Naive thymus-derived CD4-positive, alpha-beta T cell (primary cell): ENCODE measurements around the gene ECHDC1. TPM values are rescaled to one million over a fixed set of nuclear protein-coding genes. Genes with fewer than 3 reads are reported as not detected.

Experiments used
- ATAC-seq: fragments of 150-1000 bp; cut with Tn5 transposase; 2 replicates; pipeline ENCODE4 v1.10.0; 2021; ENCODE audit warnings: mild to moderate bottlenecking, moderate library complexity
- CTCF ChIA-PET: fragments of 350-600 bp; sonication (Branson Sonifier 250); formaldehyde crosslinking; loops from one replicate; lab custom pipeline; 2021; ENCODE audit warnings: antibody characterized with exemption; lab: Charles Lee
- POLR2A ChIA-PET: fragments of 350-600 bp; sonication (Branson Sonifier 250); formaldehyde crosslinking; loops from one replicate; lab custom pipeline; 2021; ENCODE audit warnings: antibody characterized with exemption, inconsistent platforms; lab: Charles Lee
- DNase-seq, 9 donors: peaks; one replicate each; pipeline versions ENCODE4 v3.0.0 to v3.0.0-alpha.2; 2020 to 2022; ENCODE audit warnings: mixed read lengths in 1 of 9
- H3K27ac ChIP-seq: one replicate; pipeline ENCODE4 v1.7.0; 2013; ENCODE audit warnings: mild to moderate bottlenecking, low read depth, low read length, moderate library complexity
- H3K27me3 ChIP-seq, 2 donors: one replicate each; pipeline ENCODE4 v1.7.0; 2013; ENCODE audit warnings: low read length in 2 of 2, mild to moderate bottlenecking in 2 of 2, moderate library complexity in 2 of 2; ENCODE audit not compliant: control insufficient read depth in 2 of 2, insufficient read depth in 2 of 2
- H3K36me3 ChIP-seq, 3 experiments: 1 replicate in 2 of 3; 2 replicates in 1 of 3; pipeline ENCODE4 v1.7.0; 2013; ENCODE audit warnings: low read length in 3 of 3, mild to moderate bottlenecking in 3 of 3, moderate library complexity in 1 of 3; ENCODE audit not compliant: insufficient read depth in 3 of 3, control insufficient read depth in 2 of 3
- H3K4me1 ChIP-seq, 2 donors: one replicate each; pipeline ENCODE4 v1.7.0; 2013; ENCODE audit warnings: low read length in 2 of 2, mild to moderate bottlenecking in 2 of 2, moderate library complexity in 1 of 2; ENCODE audit not compliant: control insufficient read depth in 2 of 2, insufficient read depth in 2 of 2
- H3K4me3 ChIP-seq: 2 replicates; pipeline ENCODE4 v1.7.0; 2013; ENCODE audit warnings: mild to moderate bottlenecking, low read length
- H3K9me3 ChIP-seq, 3 experiments: 1 replicate in 2 of 3; 2 replicates in 1 of 3; pipeline ENCODE4 v1.7.0; 2013; ENCODE audit warnings: low read length in 3 of 3; ENCODE audit not compliant: control insufficient read depth in 2 of 3
- H3K27ac Mint-ChIP-seq, 9 donors: one replicate each; pipeline ENCODE4 v1.8.0; 2020 to 2022; ENCODE audit warnings: mixed read lengths in 9 of 9, mild to moderate bottlenecking in 8 of 9, moderate library complexity in 5 of 9, inconsistent platforms in 2 of 9
- H3K27me3 Mint-ChIP-seq, 5 donors: one replicate each; pipeline ENCODE4 v1.8.0; 2021 to 2022; ENCODE audit warnings: mixed read lengths in 5 of 5, mild to moderate bottlenecking in 1 of 5
- H3K36me3 Mint-ChIP-seq, 5 donors: one replicate each; pipeline ENCODE4 v1.8.0; 2020 to 2022; ENCODE audit warnings: mixed read lengths in 5 of 5, mild to moderate bottlenecking in 3 of 5, inconsistent platforms in 1 of 5
- H3K4me1 Mint-ChIP-seq, 7 donors: one replicate each; pipeline ENCODE4 v1.8.0; 2020 to 2022; ENCODE audit warnings: mixed read lengths in 7 of 7, mild to moderate bottlenecking in 3 of 7, inconsistent platforms in 1 of 7
- H3K4me3 Mint-ChIP-seq, 10 donors: one replicate each; pipeline ENCODE4 v1.8.0; 2020 to 2022; ENCODE audit warnings: mild to moderate bottlenecking in 10 of 10, mixed read lengths in 10 of 10, moderate library complexity in 6 of 10, inconsistent platforms in 2 of 10
- H3K9me3 Mint-ChIP-seq, 11 donors: one replicate each; pipeline ENCODE4 v1.8.0; 2020 to 2022; ENCODE audit warnings: mixed read lengths in 11 of 11, mild to moderate bottlenecking in 4 of 11, inconsistent platforms in 1 of 11, moderate library complexity in 1 of 11
- intact Hi-C, 2 donors: fragments of 100-400 bp; cut with micrococcal nuclease; formaldehyde crosslinking; loops; one replicate each; pipeline ENCODE4 v1.15.1; 2023
- polyA plus RNA-seq, 2 donors: library from polyadenylated mRNA; unstranded; fragments of 300-500 nt; fragmentation: Illumina TruSeq; gene quantifications; one replicate each; pipeline ENCODE4 v1.2.3, GENCODE V29; 2021
- total RNA-seq, 6 experiments: library from RNA in 5 of 6; stranded (reverse) in 5 of 6; gene quantifications; 1 replicate in 5 of 6; 2 replicates in 1 of 6; pipeline ENCODE4 v1.2.3 and lab custom pipeline; 2021 to 2026

Gene ECHDC1
- total and polyA plus RNA-seq, 7 experiments from 2014 or later, result 18.1 to 77.0 (median 40.3) TPM

GRCh38 chr6:127279815-127280214, 63.6 kb downstream of the ECHDC1 start:
- CTCF ChIA-PET, result interaction anchor here (1.0 kb wide), 1 partner anchor 13 kb away, joined by 3 read pairs; the partner anchor contains the start of gene RNF146
- no peaks in the 10 kb centered on the region for H3K27me3 Mint-ChIP-seq
- H3K4me1 Mint-ChIP-seq, result peaks cover 0 to 25% (median 14%) of the 10 kb centered on the region in 7 donors
- no peak for ATAC-seq
- H3K9me3 ChIP-seq, result no peaks in the 10 kb centered on the region
- no peaks in the 10 kb centered on the region for H3K27me3 ChIP-seq
- peaks cover 0 to 28% (median 22%) of the 10 kb centered on the region in 5 donors for H3K36me3 Mint-ChIP-seq
- no peak for DNase-seq
- no peaks in the 10 kb centered on the region for H3K9me3 Mint-ChIP-seq
- H3K4me3 Mint-ChIP-seq, result no peak overlapping the region
- H3K4me1 ChIP-seq, result no peaks in the 10 kb centered on the region
- peak overlapping the region in 6 of 9 donors; percentile 16 to 72 (median 46) for H3K27ac Mint-ChIP-seq
- POLR2A ChIA-PET, result interaction anchor here (0.7 kb wide), 1 partner anchor 14 kb away, joined by 3 read pairs; the partner anchor contains the start of gene RNF146
- intact Hi-C loops, result loop anchor here in 1 of 2 donors (1.0 kb wide), 1 partner anchor 8 kb away; no protein-coding TSS in a partner anchor
- H3K27ac ChIP-seq, result no peak overlapping the region
- no peak overlapping the region for H3K4me3 ChIP-seq
- H3K36me3 ChIP-seq, result peaks cover 0 to 5% (median 0%) of the 10 kb centered on the region in 3 experiments

- POLR2A ChIA-PET, result interaction anchor here (0.6 to 1.6 kb wide), 2 partner anchors 12 to 66 kb away, joined by 3 read pairs; no protein-coding TSS in a partner anchor
- H3K36me3 ChIP-seq, result peaks cover 0 to 5% (median 0%) of the 10 kb centered on the region in 3 experiments
- no peaks in the 10 kb centered on the region for H3K4me1 ChIP-seq
These were observed 65.2 kb downstream of the ECHDC1 start for GRCh38 chr6:127277878-127278843.

GRCh38 chr6:127276331-127276730, 67.1 kb downstream of the ECHDC1 start:
- no peak for DNase-seq
- Mint-ChIP-seq H3K4me1 (peaks cover 0 to 41% (median 35%) of the 10 kb centered on the region in 7 donors), H3K9me3 (no peaks in the 10 kb centered on the region), H3K27me3 (no peaks in the 10 kb centered on the region), H3K4me3 (no peak overlapping the region), H3K27ac (no peak overlapping the region), H3K36me3 (peaks cover 0 to 10% (median 2%) of the 10 kb centered on the region in 5 donors)
- CTCF ChIA-PET, result interaction anchor here (1.2 to 1.5 kb wide), 3 partner anchors 10 to 24 kb away, joined by 3 to 6 read pairs (median 3); partner anchors contain the start of gene RNF146
- Histone ChIP-seq H3K27me3 (no peaks in the 10 kb centered on the region), H3K36me3 (no peaks in the 10 kb centered on the region), H3K9me3 (no peaks in the 10 kb centered on the region), H3K4me3 (no peak overlapping the region), H3K4me1 (no peaks in the 10 kb centered on the region), H3K27ac (no peak overlapping the region)
- POLR2A ChIA-PET, result interaction anchor here (1.3 to 1.6 kb wide), 2 partner anchors 10 to 13 kb away, joined by 3 to 5 read pairs; partner anchors contain the start of gene RNF146
- no peak for ATAC-seq
- intact Hi-C loops, result loop anchor here in 1 of 2 donors (1.0 kb wide), 1 partner anchor 9 kb away; no protein-coding TSS in a partner anchor

More at GRCh38 chr6:127277878-127278843, 65.2 kb downstream of the ECHDC1 start:
- H3K27me3 ChIP-seq, result no peaks in the 10 kb centered on the region
- H3K9me3 ChIP-seq, result no peaks in the 10 kb centered on the region
- H3K4me3 ChIP-seq, result no peak overlapping the region
- H3K27ac ChIP-seq, result no peak overlapping the region
- CTCF ChIA-PET, result no interaction called here
- Mint-ChIP-seq H3K9me3 (no peaks in the 10 kb centered on the region), H3K27me3 (no peaks in the 10 kb centered on the region), H3K4me1 (peaks cover 0 to 30% (median 28%) of the 10 kb centered on the region in 7 donors), H3K36me3 (peaks cover 0 to 16% (median 15%) of the 10 kb centered on the region in 5 donors), H3K27ac (peak overlapping the region in 2 of 9 donors; percentile 1 to 11), H3K4me3 (no peak overlapping the region)
- ATAC-seq, result no peak
- intact Hi-C loops, result no loop called here
- no peak for DNase-seq

- no peak overlapping the region for H3K4me3 Mint-ChIP-seq
- H3K36me3 Mint-ChIP-seq, result peaks cover 0 to 12% (median 3%) of the 10 kb centered on the region in 5 donors
These were observed 69.9 kb downstream of the ECHDC1 start for GRCh38 chr6:127273499-127273898.

GRCh38 chr6:127272576-127272975, 70.8 kb downstream of the ECHDC1 start:
- Histone ChIP-seq H3K27me3 (no peaks in the 10 kb centered on the region), H3K27ac (no peak overlapping the region), H3K4me3 (no peak overlapping the region), H3K36me3 (no peaks in the 10 kb centered on the region), H3K4me1 (peaks cover 12 to 15% of the 10 kb centered on the region in 2 donors), H3K9me3 (no peaks in the 10 kb centered on the region)
- CTCF ChIA-PET, result no interaction called here
- Mint-ChIP-seq H3K27ac (no peak overlapping the region), H3K4me1 (peaks cover 23 to 66% (median 59%) of the 10 kb centered on the region in 7 donors), H3K36me3 (peaks cover 0 to 13% (median 3%) of the 10 kb centered on the region in 5 donors), H3K4me3 (no peak overlapping the region), H3K27me3 (no peaks in the 10 kb centered on the region), H3K9me3 (no peaks in the 10 kb centered on the region)
- intact Hi-C loops, result loop anchor here in 1 of 2 donors (1.0 kb wide), 1 partner anchor 8 kb away; no protein-coding TSS in a partner anchor
- no peak for DNase-seq
- ATAC-seq, result peak; percentile 40
- POLR2A ChIA-PET, result no interaction called here

More at GRCh38 chr6:127273499-127273898, 69.9 kb downstream of the ECHDC1 start:
- Histone ChIP-seq H3K4me1 (peaks cover 6 to 9% of the 10 kb centered on the region in 2 donors), H3K4me3 (no peak overlapping the region), H3K36me3 (no peaks in the 10 kb centered on the region), H3K27ac (no peak overlapping the region), H3K27me3 (no peaks in the 10 kb centered on the region), H3K9me3 (no peaks in the 10 kb centered on the region)
- DNase-seq (no peak), ATAC-seq (no peak)
- intact Hi-C loops, result no loop called here
- Mint-ChIP-seq H3K27me3 (no peaks in the 10 kb centered on the region), H3K27ac (no peak overlapping the region), H3K9me3 (no peaks in the 10 kb centered on the region), H3K4me1 (peaks cover 14 to 58% (median 51%) of the 10 kb centered on the region in 7 donors)
- CTCF ChIA-PET, result no interaction called here
- POLR2A ChIA-PET, result no interaction called here
